Epithelial cell of proximal tubule (primary cell): ENCODE measurements around the gene ARHGEF7. TPM values are rescaled to one million over a fixed set of nuclear protein-coding genes. Genes with fewer than 3 reads are reported as not detected.

Source experiments
- DNase-seq: peaks from one replicate; pipeline ENCODE4 v3.0.0-alpha.2; 2011; ENCODE audit warnings: low read depth
- H3K4me3 ChIP-seq: 2 replicates; pipeline ENCODE4 v1.5.1; 2011; ENCODE audit warnings: low read depth, mild to moderate bottlenecking, low read length
- total RNA-seq: library from RNA; depleted of rRNA; stranded (reverse); fragments of >200 nt; gene quantifications from 2 replicates; pipeline ENCODE4 v1.2.3, GENCODE V29; 2015
- TF ChIP-seq, protein P1 (sequence below): conservative IDR thresholded peaks from 2 replicates; pipeline ENCODE4 v1.5.1; 2012; ENCODE audit warnings: low read depth, mild to moderate bottlenecking, low read length

ARHGEF7 gene
- total RNA-seq, 1 donor from 2014 or later: 21.9 TPM

DNA sequence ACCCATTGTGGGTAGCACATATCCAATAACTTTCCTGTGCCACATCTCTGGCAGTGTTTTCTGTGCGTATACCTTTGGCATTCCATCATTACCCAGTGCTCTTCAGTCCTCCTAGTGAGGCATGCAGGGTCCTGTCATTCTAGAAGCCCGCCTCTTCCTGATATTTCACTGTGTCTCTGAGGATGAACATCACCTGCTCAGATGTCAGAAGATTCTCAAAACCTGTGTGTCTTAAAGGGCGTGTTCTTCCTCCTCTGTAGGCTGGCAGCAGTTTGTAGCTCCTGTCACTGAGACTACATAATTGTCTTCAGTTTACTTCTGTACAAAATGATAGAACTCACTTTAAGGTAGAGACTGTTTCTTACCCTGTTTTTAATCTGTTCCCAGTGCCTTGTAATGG is 148.5 kb downstream of the ARHGEF7 start:
- no peak overlapping the region for H3K4me3 ChIP-seq
- DNase-seq: no peak
- TF ChIP-seq, protein P1, sequence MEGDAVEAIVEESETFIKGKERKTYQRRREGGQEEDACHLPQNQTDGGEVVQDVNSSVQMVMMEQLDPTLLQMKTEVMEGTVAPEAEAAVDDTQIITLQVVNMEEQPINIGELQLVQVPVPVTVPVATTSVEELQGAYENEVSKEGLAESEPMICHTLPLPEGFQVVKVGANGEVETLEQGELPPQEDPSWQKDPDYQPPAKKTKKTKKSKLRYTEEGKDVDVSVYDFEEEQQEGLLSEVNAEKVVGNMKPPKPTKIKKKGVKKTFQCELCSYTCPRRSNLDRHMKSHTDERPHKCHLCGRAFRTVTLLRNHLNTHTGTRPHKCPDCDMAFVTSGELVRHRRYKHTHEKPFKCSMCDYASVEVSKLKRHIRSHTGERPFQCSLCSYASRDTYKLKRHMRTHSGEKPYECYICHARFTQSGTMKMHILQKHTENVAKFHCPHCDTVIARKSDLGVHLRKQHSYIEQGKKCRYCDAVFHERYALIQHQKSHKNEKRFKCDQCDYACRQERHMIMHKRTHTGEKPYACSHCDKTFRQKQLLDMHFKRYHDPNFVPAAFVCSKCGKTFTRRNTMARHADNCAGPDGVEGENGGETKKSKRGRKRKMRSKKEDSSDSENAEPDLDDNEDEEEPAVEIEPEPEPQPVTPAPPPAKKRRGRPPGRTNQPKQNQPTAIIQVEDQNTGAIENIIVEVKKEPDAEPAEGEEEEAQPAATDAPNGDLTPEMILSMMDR: no peak

- no peak for DNase-seq
- TF ChIP-seq, protein P1: no peak
Measured at GRCh38 chr13:111265006-111265700, 150.0 kb downstream of the ARHGEF7 start.

DNA sequence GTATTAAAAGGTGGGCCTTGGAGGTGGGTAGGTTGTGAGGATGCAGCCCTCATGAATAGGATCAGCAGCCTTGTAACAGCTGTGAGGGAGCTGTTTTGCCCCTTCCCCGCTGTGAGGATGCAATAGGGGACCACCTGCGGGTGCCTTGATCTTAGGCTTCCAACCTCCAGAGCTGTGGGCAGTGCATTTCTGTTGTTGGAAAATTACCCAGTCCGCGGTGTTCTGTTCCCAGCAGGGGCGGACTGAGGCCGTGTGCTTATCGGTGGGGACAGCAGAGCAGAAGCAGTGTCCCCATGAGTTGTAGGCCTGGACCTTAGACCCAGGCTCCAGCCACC is 150.6 kb downstream of the ARHGEF7 start:
- H3K4me3 ChIP-seq: no peak overlapping the region
- TF ChIP-seq, protein P1: no peak
- no peak for DNase-seq

More at GRCh38 chr13:111265006-111265700, 150.0 kb downstream of the ARHGEF7 start:
- H3K4me3 ChIP-seq: no peak overlapping the region

DNA sequence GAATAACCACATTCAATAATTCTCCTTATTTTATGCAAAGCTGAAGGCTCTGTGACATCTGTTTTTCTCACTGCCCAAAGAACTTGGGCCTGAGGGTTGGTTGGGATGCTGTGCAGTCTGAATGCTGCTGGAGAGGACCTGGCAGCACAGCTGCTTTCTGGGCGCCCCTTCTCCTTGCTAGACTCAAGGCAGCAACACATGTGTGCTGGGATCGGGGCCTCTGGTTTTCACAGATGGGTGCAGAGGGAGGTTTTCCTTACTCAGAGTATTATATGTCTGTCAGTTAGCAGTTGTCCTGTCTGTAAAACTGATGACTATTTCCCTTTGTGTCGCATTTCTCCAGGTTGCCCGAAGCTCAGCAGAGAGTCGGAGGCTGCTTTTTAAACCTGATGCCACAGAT is 152.1 kb downstream of the ARHGEF7 start:
- no peak overlapping the region for H3K4me3 ChIP-seq
- no peak for DNase-seq
- TF ChIP-seq, protein P1: no peak

GRCh38 chr13:111267784-111268183 is 152.7 kb downstream of the ARHGEF7 start:
- H3K4me3 ChIP-seq: no peak overlapping the region
- TF ChIP-seq, protein P1: no peak
- no peak for DNase-seq

- DNase-seq: no peak
- no peak overlapping the region for H3K4me3 ChIP-seq
- TF ChIP-seq, protein P1: no peak
Measured at GRCh38 chr13:111269508-111269907, 154.4 kb downstream of the ARHGEF7 start.

- no peak for DNase-seq
- TF ChIP-seq, protein P1: no peak
- H3K4me3 ChIP-seq: no peak overlapping the region
Measured at GRCh38 chr13:111270126-111270525, 155.0 kb downstream of the ARHGEF7 start.
